WTC11 (cell line): Measurements from ENCODE around the gene FDCSP. TPM values are rescaled to one million over a fixed set of nuclear protein-coding genes. Genes with fewer than 3 reads are reported as not detected.

ENCODE experiments used
- ATAC-seq: fragments of 200-7000 bp; cut with Tn5 transposase; 2 replicates; pipeline ENCODE4 v1.10.0; 2021; ENCODE audit warnings: mild to moderate bottlenecking, moderate library complexity
- Bru-seq: library from RNA; stranded (reverse); fragments of 400-500 nt; gene quantifications from one replicate; lab custom pipeline; 2021; lab: Mats Ljungman, UMichigan
- CTCF ChIA-PET: fragments of 300-600 bp; sonication (Branson Sonifier 250); formaldehyde crosslinking; loops from one replicate; lab custom pipeline; 2021; ENCODE audit warnings: antibody characterized with exemption; lab: Charles Lee
- POLR2A ChIA-PET: fragments of 350-600 bp; sonication (Branson Sonifier 250); formaldehyde crosslinking; loops from one replicate; lab custom pipeline; 2021; ENCODE audit warnings: antibody characterized with exemption; lab: Charles Lee
- DNase-seq: peaks from one replicate; pipeline ENCODE4 v3.0.0; 2021; ENCODE audit warnings: low spot score
- H3K27ac Mint-ChIP-seq: 2 replicates; pipeline ENCODE4 v1.8.0; 2021; ENCODE audit warnings: mixed read lengths
- H3K27me3 Mint-ChIP-seq: 2 replicates; pipeline ENCODE4 v1.8.0; 2021; ENCODE audit warnings: low read depth, mild to moderate bottlenecking, moderate library complexity, mixed read lengths
- H3K36me3 Mint-ChIP-seq: 2 replicates; pipeline ENCODE4 v1.8.0; 2021; ENCODE audit warnings: mixed read lengths
- H3K4me1 Mint-ChIP-seq: 2 replicates; pipeline ENCODE4 v1.8.0; 2022; ENCODE audit warnings: mixed read lengths
- H3K4me3 Mint-ChIP-seq: 2 replicates; pipeline ENCODE4 v1.8.0; 2021; ENCODE audit warnings: mild to moderate bottlenecking, moderate library complexity, mixed read lengths
- H3K9me3 Mint-ChIP-seq: 2 replicates; pipeline ENCODE4 v1.8.0; 2021; ENCODE audit warnings: mixed read lengths
- FOXJ3 ChIP-seq: sonication (generic); formaldehyde crosslinking; IDR thresholded peaks from 2 replicates; pipeline ENCODE4 v1.9.0; 2021; ENCODE audit warnings: missing genetic modification reagents, mild to moderate bottlenecking, borderline replicate concordance
- FOXP1 ChIP-seq: sonication (generic); formaldehyde crosslinking; IDR thresholded peaks from 2 replicates; pipeline ENCODE4 v1.8.0; 2022; ENCODE audit warnings: missing genetic modification reagents, mild to moderate bottlenecking, moderate library complexity, borderline replicate concordance
- JUN ChIP-seq: sonication (generic); formaldehyde crosslinking; IDR thresholded peaks from 2 replicates; pipeline ENCODE4 v1.8.0; 2023; ENCODE audit warnings: mild to moderate bottlenecking, missing genetic modification reagents
- NR1H2 ChIP-seq: sonication (generic); formaldehyde crosslinking; IDR thresholded peaks from 2 replicates; pipeline ENCODE4 v1.9.0; 2021; ENCODE audit warnings: mild to moderate bottlenecking, moderate library complexity, missing genetic modification reagents
- PRRX2 ChIP-seq: fragments of 250-450 bp; sonication (Bioruptor Pico); IDR thresholded peaks from 2 replicates; pipeline ENCODE4 v1.8.0; 2021; ENCODE audit warnings: mild to moderate bottlenecking
- RELA ChIP-seq: sonication (generic); formaldehyde crosslinking; IDR thresholded peaks from 2 replicates; pipeline ENCODE4 v1.8.1; 2022; ENCODE audit warnings: missing genetic modification reagents, mild to moderate bottlenecking, borderline replicate concordance
- SMAD3 ChIP-seq: sonication (generic); formaldehyde crosslinking; IDR thresholded peaks from 2 replicates; pipeline ENCODE4 v1.8.0; 2022; ENCODE audit warnings: missing genetic modification reagents, mild to moderate bottlenecking, borderline replicate concordance
- ZBTB21 ChIP-seq: sonication (generic); formaldehyde crosslinking; IDR thresholded peaks from 2 replicates; pipeline ENCODE4 v1.8.1; 2023; ENCODE audit warnings: mild to moderate bottlenecking, missing genetic modification reagents, borderline replicate concordance
- ZNF121 ChIP-seq: sonication (generic); formaldehyde crosslinking; IDR thresholded peaks from 2 replicates; pipeline ENCODE4 v1.8.0; 2023; ENCODE audit warnings: missing genetic modification reagents
- ZNF219 ChIP-seq: sonication (generic); formaldehyde crosslinking; IDR thresholded peaks from 2 replicates; pipeline ENCODE4 v1.8.0; 2023; ENCODE audit warnings: missing genetic modification reagents, mild to moderate bottlenecking, borderline replicate concordance
- ZNF232 ChIP-seq: sonication (generic); formaldehyde crosslinking; IDR thresholded peaks from 2 replicates; pipeline ENCODE4 v1.8.0; 2022; ENCODE audit warnings: mild to moderate bottlenecking, missing genetic modification reagents
- long read RNA-seq, 3 experiments: library from RNA in 1 of 3; library from capped mRNA in 1 of 3; library from polyadenylated mRNA in 1 of 3; unstranded in 2 of 3; stranded (forward) in 1 of 3; transcript quantifications; one replicate each; pipeline ENCODE4 v2.0.0, GENCODE V29; 2021
- total RNA-seq: library from RNA; stranded (reverse); gene quantifications from 3 replicates; pipeline ENCODE4 v1.2.3, GENCODE V29; 2021
- TF ChIP-seq, protein P1 (sequence below): sonication (generic); formaldehyde crosslinking; conservative IDR thresholded peaks from 2 replicates; pipeline ENCODE4 v1.8.1; 2023; ENCODE audit warnings: mild to moderate bottlenecking, low read depth, missing genetic modification reagents, moderate library complexity
- TF ChIP-seq, protein P2 (sequence below): sonication (generic); formaldehyde crosslinking; IDR thresholded peaks from 2 replicates; pipeline ENCODE4 v1.8.0; 2022; ENCODE audit warnings: missing genetic modification reagents
- TF ChIP-seq, protein P3 (sequence below): sonication (generic); formaldehyde crosslinking; IDR thresholded peaks from 2 replicates; pipeline ENCODE4 v1.8.1; 2023; ENCODE audit warnings: mild to moderate bottlenecking, missing genetic modification reagents, borderline replicate concordance
- TF ChIP-seq, protein P4 (sequence below): sonication (generic); formaldehyde crosslinking; IDR thresholded peaks from 2 replicates; pipeline ENCODE4 v1.8.0; 2023; ENCODE audit warnings: mild to moderate bottlenecking, missing genetic modification reagents
- TF ChIP-seq, protein P5 (sequence below): fragments of 250-450 bp; sonication (Bioruptor Pico); IDR thresholded peaks from 2 replicates; pipeline ENCODE4 v1.9.0; 2021; ENCODE audit warnings: mild to moderate bottlenecking
- TF ChIP-seq, protein P6 (sequence below): sonication (generic); formaldehyde crosslinking; IDR thresholded peaks from 2 replicates; pipeline ENCODE4 v1.8.1; 2023; ENCODE audit warnings: mild to moderate bottlenecking, missing genetic modification reagents
- TF ChIP-seq, protein P7 (sequence below): sonication (generic); formaldehyde crosslinking; IDR thresholded peaks from 2 replicates; pipeline ENCODE4 v1.8.0; 2022; ENCODE audit warnings: mild to moderate bottlenecking, missing genetic modification reagents

FDCSP gene
- not detected in 3 replicates for total RNA-seq
- Bru-seq, nascent RNA, result not detected
- long read RNA-seq, experiment 1, result 0 reads
- long read RNA-seq, experiment 2, result 0 reads
- long read RNA-seq, experiment 3, result 0 reads

DNA sequence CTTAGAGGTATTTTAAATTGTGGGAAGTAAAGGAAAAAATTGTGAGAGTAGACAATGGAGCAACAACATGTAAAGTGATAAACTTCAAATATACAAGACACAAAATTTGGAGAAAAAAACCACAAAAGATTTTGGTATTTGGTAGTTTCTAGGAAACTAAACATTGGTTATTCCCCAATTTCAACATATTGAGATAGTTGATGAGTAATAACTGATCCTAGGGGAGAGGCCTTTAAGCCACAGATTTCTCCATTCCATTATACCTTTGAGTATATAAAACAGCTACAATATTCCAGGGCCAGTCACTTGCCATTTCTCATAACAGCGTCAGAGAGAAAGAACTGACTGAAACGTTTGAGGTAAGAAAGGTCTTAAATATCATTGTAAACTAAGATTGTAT, at the start of gene FDCSP:
FDCSP (plus strand) TSS at position 301 of the 400 bp plus-strand sequence. CDS start 5,071 bp downstream, outside the sequence.
- TF ChIP-seq, protein P1, sequence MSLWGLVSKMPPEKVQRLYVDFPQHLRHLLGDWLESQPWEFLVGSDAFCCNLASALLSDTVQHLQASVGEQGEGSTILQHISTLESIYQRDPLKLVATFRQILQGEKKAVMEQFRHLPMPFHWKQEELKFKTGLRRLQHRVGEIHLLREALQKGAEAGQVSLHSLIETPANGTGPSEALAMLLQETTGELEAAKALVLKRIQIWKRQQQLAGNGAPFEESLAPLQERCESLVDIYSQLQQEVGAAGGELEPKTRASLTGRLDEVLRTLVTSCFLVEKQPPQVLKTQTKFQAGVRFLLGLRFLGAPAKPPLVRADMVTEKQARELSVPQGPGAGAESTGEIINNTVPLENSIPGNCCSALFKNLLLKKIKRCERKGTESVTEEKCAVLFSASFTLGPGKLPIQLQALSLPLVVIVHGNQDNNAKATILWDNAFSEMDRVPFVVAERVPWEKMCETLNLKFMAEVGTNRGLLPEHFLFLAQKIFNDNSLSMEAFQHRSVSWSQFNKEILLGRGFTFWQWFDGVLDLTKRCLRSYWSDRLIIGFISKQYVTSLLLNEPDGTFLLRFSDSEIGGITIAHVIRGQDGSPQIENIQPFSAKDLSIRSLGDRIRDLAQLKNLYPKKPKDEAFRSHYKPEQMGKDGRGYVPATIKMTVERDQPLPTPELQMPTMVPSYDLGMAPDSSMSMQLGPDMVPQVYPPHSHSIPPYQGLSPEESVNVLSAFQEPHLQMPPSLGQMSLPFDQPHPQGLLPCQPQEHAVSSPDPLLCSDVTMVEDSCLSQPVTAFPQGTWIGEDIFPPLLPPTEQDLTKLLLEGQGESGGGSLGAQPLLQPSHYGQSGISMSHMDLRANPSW, result no peak
- TF ChIP-seq FOXJ3 (CRISPR knock-in tag), result no peak
- TF ChIP-seq, protein P2, sequence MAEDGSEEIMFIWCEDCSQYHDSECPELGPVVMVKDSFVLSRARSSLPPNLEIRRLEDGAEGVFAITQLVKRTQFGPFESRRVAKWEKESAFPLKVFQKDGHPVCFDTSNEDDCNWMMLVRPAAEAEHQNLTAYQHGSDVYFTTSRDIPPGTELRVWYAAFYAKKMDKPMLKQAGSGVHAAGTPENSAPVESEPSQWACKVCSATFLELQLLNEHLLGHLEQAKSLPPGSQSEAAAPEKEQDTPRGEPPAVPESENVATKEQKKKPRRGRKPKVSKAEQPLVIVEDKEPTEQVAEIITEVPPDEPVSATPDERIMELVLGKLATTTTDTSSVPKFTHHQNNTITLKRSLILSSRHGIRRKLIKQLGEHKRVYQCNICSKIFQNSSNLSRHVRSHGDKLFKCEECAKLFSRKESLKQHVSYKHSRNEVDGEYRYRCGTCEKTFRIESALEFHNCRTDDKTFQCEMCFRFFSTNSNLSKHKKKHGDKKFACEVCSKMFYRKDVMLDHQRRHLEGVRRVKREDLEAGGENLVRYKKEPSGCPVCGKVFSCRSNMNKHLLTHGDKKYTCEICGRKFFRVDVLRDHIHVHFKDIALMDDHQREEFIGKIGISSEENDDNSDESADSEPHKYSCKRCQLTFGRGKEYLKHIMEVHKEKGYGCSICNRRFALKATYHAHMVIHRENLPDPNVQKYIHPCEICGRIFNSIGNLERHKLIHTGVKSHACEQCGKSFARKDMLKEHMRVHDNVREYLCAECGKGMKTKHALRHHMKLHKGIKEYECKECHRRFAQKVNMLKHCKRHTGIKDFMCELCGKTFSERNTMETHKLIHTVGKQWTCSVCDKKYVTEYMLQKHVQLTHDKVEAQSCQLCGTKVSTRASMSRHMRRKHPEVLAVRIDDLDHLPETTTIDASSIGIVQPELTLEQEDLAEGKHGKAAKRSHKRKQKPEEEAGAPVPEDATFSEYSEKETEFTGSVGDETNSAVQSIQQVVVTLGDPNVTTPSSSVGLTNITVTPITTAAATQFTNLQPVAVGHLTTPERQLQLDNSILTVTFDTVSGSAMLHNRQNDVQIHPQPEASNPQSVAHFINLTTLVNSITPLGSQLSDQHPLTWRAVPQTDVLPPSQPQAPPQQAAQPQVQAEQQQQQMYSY, result no peak
- TF ChIP-seq, protein P3, sequence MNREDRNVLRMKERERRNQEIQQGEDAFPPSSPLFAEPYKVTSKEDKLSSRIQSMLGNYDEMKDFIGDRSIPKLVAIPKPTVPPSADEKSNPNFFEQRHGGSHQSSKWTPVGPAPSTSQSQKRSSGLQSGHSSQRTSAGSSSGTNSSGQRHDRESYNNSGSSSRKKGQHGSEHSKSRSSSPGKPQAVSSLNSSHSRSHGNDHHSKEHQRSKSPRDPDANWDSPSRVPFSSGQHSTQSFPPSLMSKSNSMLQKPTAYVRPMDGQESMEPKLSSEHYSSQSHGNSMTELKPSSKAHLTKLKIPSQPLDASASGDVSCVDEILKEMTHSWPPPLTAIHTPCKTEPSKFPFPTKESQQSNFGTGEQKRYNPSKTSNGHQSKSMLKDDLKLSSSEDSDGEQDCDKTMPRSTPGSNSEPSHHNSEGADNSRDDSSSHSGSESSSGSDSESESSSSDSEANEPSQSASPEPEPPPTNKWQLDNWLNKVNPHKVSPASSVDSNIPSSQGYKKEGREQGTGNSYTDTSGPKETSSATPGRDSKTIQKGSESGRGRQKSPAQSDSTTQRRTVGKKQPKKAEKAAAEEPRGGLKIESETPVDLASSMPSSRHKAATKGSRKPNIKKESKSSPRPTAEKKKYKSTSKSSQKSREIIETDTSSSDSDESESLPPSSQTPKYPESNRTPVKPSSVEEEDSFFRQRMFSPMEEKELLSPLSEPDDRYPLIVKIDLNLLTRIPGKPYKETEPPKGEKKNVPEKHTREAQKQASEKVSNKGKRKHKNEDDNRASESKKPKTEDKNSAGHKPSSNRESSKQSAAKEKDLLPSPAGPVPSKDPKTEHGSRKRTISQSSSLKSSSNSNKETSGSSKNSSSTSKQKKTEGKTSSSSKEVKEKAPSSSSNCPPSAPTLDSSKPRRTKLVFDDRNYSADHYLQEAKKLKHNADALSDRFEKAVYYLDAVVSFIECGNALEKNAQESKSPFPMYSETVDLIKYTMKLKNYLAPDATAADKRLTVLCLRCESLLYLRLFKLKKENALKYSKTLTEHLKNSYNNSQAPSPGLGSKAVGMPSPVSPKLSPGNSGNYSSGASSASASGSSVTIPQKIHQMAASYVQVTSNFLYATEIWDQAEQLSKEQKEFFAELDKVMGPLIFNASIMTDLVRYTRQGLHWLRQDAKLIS (CRISPR knock-in tag), result no peak
- TF ChIP-seq NR1H2 (CRISPR knock-in tag), result no peak
- no peak for TF ChIP-seq FOXP1 (CRISPR knock-in tag)
- TF ChIP-seq ZNF232 (CRISPR knock-in tag), result no peak
- TF ChIP-seq SMAD3 (CRISPR knock-in tag), result no peak
- TF ChIP-seq JUN (CRISPR knock-in tag), result no peak
- no peak for TF ChIP-seq ZNF121 (CRISPR knock-in tag)
- no peak for TF ChIP-seq ZNF219 (CRISPR knock-in tag)
- TF ChIP-seq ZBTB21 (CRISPR knock-in tag), result no peak
- CTCF ChIA-PET, result no interaction called here
- no peaks in the 10 kb centered on the region for H3K36me3 Mint-ChIP-seq
- H3K9me3 Mint-ChIP-seq, result no peaks in the 10 kb centered on the region
- ATAC-seq, result no peak
- H3K4me3 Mint-ChIP-seq, result no peak within 1 kb of the TSS
- H3K4me1 Mint-ChIP-seq, result no peaks in the 10 kb centered on the region
- POLR2A ChIA-PET, result no interaction called here
- H3K27ac Mint-ChIP-seq, result no peak within 1 kb of the TSS
- no peak for DNase-seq
- H3K27me3 Mint-ChIP-seq, result no peaks in the 10 kb centered on the region

DNA sequence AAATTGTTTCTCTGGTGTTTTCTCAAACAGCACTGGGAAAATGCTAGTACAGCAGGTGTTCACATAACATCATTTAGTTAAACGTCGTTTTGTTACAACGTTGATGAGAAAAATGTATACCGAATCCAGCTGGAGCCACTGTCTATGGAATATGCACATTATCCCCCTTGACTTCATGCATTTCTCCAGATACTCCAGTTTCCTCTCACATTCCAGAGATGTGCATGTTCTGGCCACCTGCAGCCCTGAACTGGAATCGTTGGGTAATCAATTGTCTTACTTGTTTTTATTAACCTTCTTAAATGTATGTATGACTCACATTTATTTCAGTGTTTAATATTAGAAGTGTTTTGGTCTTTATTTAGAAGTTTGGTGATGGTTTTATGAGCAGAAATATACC, 48.8 kb upstream of the FDCSP start:
- ChIA-PET POLR2A (no interaction called here), CTCF (interaction anchor here (0.8 kb wide), 1 partner anchor 93 kb away, joined by 3 read pairs; no protein-coding TSS in a partner anchor)
- Mint-ChIP-seq H3K4me3 (no peak overlapping the region), H3K27me3 (no peaks in the 10 kb centered on the region; the same call in 1 of the 2 replicates), H3K9me3 (no peaks in the 10 kb centered on the region), H3K36me3 (no peaks in the 10 kb centered on the region), H3K27ac (no peak overlapping the region), H3K4me1 (0 out of 2 replicates have a peak, but pooled peaks cover 5% of the 10 kb centered on the region)
- DNase-seq (no peak), ATAC-seq (no peak)
- TF ChIP-seq PRRX2 (CRISPR knock-in tag) (no peak), RELA (CRISPR knock-in tag) (no peak)
- TF ChIP-seq, protein P4, sequence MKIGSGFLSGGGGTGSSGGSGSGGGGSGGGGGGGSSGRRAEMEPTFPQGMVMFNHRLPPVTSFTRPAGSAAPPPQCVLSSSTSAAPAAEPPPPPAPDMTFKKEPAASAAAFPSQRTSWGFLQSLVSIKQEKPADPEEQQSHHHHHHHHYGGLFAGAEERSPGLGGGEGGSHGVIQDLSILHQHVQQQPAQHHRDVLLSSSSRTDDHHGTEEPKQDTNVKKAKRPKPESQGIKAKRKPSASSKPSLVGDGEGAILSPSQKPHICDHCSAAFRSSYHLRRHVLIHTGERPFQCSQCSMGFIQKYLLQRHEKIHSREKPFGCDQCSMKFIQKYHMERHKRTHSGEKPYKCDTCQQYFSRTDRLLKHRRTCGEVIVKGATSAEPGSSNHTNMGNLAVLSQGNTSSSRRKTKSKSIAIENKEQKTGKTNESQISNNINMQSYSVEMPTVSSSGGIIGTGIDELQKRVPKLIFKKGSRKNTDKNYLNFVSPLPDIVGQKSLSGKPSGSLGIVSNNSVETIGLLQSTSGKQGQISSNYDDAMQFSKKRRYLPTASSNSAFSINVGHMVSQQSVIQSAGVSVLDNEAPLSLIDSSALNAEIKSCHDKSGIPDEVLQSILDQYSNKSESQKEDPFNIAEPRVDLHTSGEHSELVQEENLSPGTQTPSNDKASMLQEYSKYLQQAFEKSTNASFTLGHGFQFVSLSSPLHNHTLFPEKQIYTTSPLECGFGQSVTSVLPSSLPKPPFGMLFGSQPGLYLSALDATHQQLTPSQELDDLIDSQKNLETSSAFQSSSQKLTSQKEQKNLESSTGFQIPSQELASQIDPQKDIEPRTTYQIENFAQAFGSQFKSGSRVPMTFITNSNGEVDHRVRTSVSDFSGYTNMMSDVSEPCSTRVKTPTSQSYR (CRISPR knock-in tag), result no peak
- TF ChIP-seq, protein P5, sequence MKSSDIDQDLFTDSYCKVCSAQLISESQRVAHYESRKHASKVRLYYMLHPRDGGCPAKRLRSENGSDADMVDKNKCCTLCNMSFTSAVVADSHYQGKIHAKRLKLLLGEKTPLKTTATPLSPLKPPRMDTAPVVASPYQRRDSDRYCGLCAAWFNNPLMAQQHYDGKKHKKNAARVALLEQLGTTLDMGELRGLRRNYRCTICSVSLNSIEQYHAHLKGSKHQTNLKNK (CRISPR knock-in tag), result no peak
- TF ChIP-seq, protein P6, sequence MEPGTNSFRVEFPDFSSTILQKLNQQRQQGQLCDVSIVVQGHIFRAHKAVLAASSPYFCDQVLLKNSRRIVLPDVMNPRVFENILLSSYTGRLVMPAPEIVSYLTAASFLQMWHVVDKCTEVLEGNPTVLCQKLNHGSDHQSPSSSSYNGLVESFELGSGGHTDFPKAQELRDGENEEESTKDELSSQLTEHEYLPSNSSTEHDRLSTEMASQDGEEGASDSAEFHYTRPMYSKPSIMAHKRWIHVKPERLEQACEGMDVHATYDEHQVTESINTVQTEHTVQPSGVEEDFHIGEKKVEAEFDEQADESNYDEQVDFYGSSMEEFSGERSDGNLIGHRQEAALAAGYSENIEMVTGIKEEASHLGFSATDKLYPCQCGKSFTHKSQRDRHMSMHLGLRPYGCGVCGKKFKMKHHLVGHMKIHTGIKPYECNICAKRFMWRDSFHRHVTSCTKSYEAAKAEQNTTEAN, result no peak
- TF ChIP-seq, protein P7, sequence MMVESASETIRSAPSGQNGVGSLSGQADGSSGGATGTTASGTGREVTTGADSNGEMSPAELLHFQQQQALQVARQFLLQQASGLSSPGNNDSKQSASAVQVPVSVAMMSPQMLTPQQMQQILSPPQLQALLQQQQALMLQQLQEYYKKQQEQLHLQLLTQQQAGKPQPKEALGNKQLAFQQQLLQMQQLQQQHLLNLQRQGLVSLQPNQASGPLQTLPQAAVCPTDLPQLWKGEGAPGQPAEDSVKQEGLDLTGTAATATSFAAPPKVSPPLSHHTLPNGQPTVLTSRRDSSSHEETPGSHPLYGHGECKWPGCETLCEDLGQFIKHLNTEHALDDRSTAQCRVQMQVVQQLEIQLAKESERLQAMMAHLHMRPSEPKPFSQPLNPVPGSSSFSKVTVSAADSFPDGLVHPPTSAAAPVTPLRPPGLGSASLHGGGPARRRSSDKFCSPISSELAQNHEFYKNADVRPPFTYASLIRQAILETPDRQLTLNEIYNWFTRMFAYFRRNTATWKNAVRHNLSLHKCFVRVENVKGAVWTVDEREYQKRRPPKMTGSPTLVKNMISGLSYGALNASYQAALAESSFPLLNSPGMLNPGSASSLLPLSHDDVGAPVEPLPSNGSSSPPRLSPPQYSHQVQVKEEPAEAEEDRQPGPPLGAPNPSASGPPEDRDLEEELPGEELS (CRISPR knock-in tag), result no peak
